Heart right ventricle (tissue), 16 donors: ENCODE results near the gene VPS41. TPM values are rescaled to one million over a fixed set of nuclear protein-coding genes. Genes with fewer than 3 reads are reported as not detected.

Experiments
- ATAC-seq, 8 donors: fragments of 200-7000 bp; cut with Tn5 transposase; one replicate each; pipeline ENCODE4 v1.9.1; 2020; ENCODE audit warnings: mild to moderate bottlenecking in 8 of 8, moderate library complexity in 8 of 8, moderate number of reproducible peaks in 1 of 8
- DNase-seq, 2 donors: peaks; one replicate each; pipeline ENCODE4 v3.0.0-alpha.2; 2020
- H3K27ac ChIP-seq, 10 donors: fragments of 200-600 bp; sonication (generic) in 2 of 10; one replicate each; pipeline versions ENCODE4 v1.5.0 to v1.8.0; 2020 to 2022; ENCODE audit warnings: mild to moderate bottlenecking in 3 of 10
- H3K27me3 ChIP-seq, 7 donors: fragments of 200-600 bp; one replicate each; pipeline ENCODE4 v1.8.0; 2021 to 2022; ENCODE audit warnings: mild to moderate bottlenecking in 2 of 7
- H3K36me3 ChIP-seq, 9 donors: fragments of 200-600 bp; sonication (generic) in 1 of 9; one replicate each; pipeline versions ENCODE4 v1.5.0 to v1.8.0; 2020 to 2022; ENCODE audit warnings: mild to moderate bottlenecking in 2 of 9
- H3K4me1 ChIP-seq, 9 donors: fragments of 200-600 bp; sonication (generic) in 1 of 9; one replicate each; pipeline versions ENCODE4 v1.5.0 to v1.8.0; 2020 to 2022; ENCODE audit warnings: mild to moderate bottlenecking in 4 of 9
- H3K4me3 ChIP-seq, 10 donors: fragments of 200-600 bp; sonication (generic) in 2 of 10; one replicate each; pipeline versions ENCODE4 v1.5.0 to v1.8.0; 2020 to 2022; ENCODE audit warnings: mild to moderate bottlenecking in 7 of 10, moderate library complexity in 2 of 10
- H3K9me3 ChIP-seq, 11 donors: fragments of 200-600 bp in 10 of 11; sonication (generic) in 2 of 11; one replicate each; pipeline versions ENCODE4 v1.5.0 to v1.8.0; 2013 to 2022; ENCODE audit warnings: mild to moderate bottlenecking in 2 of 11, control low read depth in 1 of 11, moderate library complexity in 1 of 11
- CTCF ChIP-seq, 9 donors: fragments of 200-600 bp; sonication (generic) in 2 of 9; IDR thresholded peaks; one replicate each; pipeline versions ENCODE4 v1.5.0 to v1.8.0; 2021 to 2022; ENCODE audit warnings: antibody characterized with exemption in 9 of 9, mild to moderate bottlenecking in 5 of 9, moderate library complexity in 1 of 9
- WGBS, 2 donors: extraction: QIAGEN DNeasy Blood & Tissue Kit; methylation state at CpG; one replicate each; pipeline ENCODE4 v1.1.7; 2013; ENCODE audit warnings: inconsistent platforms in 1 of 2; 5-methylcytosine and 5-hydroxymethylcytosine counted together
- intact Hi-C, 10 donors: fragments of 100-400 bp; cut with DNase I; formaldehyde crosslinking; loops; one replicate each; pipeline versions ENCODE4 v1.11.1 to v1.14.2; 2022
- polyA plus RNA-seq, 2 donors: library from polyadenylated mRNA; stranded (reverse); fragments of 200-250 nt; gene quantifications; one replicate each; pipeline ENCODE4 v1.2.3, GENCODE V29; 2013
- total RNA-seq, 10 donors: library from RNA; stranded (reverse); fragmentation: NEBNext Ultra II Directional in 3 of 10; extraction: Animal tissue kit (Norgen Biotek cat#: 25700) in 3 of 10; gene quantifications; one replicate each; pipeline versions ENCODE4 v1.2.1 to v1.2.4, GENCODE V29; 2021 to 2023
- donor health status: Arrhythmogenic right ventricular cardiomyopathy.
- donor health status: ischemic (EF 13 %, LVEDD 7.1; RV severe dilation, severe dysfunction).
- donor health status: healthy with polysubstance abuse.
- donor health status: DM: no; HTN: yes; CAD: no.
- donor health status: DM: no; HTN: no; CAD: no.
- donor health status: ischemic (EF 25% LVEDD 6.9; RV normal size, moderate dysfunction).
- donor health status: ischemic (EF 25% LVEDD 5.7; RV mildly dilated, moderate dysfunction).
- donor health status: healthy.
- donor health status: DM: yes; HTN: yes; CAD: no.
- donor health status: Ischemic cardiomyopathy.
- donor health status: ischemic (EF 35%, LVEDD 5.7; RV mildly dilated, moderate dysfunction).
- donor health status: nonischemic (EF 11% LVEDD 7.7; RV severe dilation, severe dysfunction).
- donor health status: DM: yes; HTN: yes; CAD: no.
- donor health status: PGD.
- donor health status: ischemic (EF 29% LVEDD 5.4; RV normal size, mild dysfunction).
- donor health status: nonischemic (EF 23%, LVEDD 6.1; RV moderate dilation, normal function).

VPS41 gene
- total and polyA plus RNA-seq, 12 donors = 7.1 to 60.7 (median 48.0) TPM

GRCh38 chr7:38795593-38795992, 113.4 kb downstream of the VPS41 start:
- Histone ChIP-seq H3K27ac (no peak overlapping the region), H3K9me3 (no peaks in the 10 kb centered on the region), H3K4me3 (no peak overlapping the region), H3K27me3 (no peaks in the 10 kb centered on the region), H3K36me3 (peaks cover 0 to 55% (median 6%) of the 10 kb centered on the region in 9 donors), H3K4me1 (no peaks in the 10 kb centered on the region)
- DNase-seq = no peak
- 89 to 96% methylated on average over 2 of the region's 2 CpGs for WGBS, 2 donors
- intact Hi-C loops = loop anchor here in 9 of 10 donors (2.0 to 10.0 kb wide), 7 partner anchors 139 to 725 kb away; no protein-coding TSS in a partner anchor
- ATAC-seq = no peak
- no peak for TF ChIP-seq CTCF (IDR thresholded peaks at IDR 0.05)

GRCh38 chr7:38781991-38782390, 127.0 kb downstream of the VPS41 start:
- ATAC-seq (no peak), DNase-seq (no peak)
- no peak overlapping the region for H3K27ac ChIP-seq
- no peak overlapping the region for H3K4me3 ChIP-seq
- H3K9me3 ChIP-seq = no peaks in the 10 kb centered on the region
- no peak for TF ChIP-seq CTCF (IDR thresholded peaks at IDR 0.05)
- peaks cover 0 to 20% (median 0%) of the 10 kb centered on the region in 9 donors for H3K36me3 ChIP-seq
- no peaks in the 10 kb centered on the region for H3K4me1 ChIP-seq
- intact Hi-C loops = no loop called here
- H3K27me3 ChIP-seq = no peaks in the 10 kb centered on the region

- no peak for DNase-seq
- Histone ChIP-seq H3K27ac (no peak overlapping the region), H3K4me3 (no peak overlapping the region), H3K36me3 (peaks cover 0 to 42% (median 13%) of the 10 kb centered on the region in 9 donors), H3K4me1 (no peaks in the 10 kb centered on the region), H3K27me3 (no peaks in the 10 kb centered on the region), H3K9me3 (no peaks in the 10 kb centered on the region)
- intact Hi-C loops = no loop called here
- TF ChIP-seq CTCF (IDR thresholded peaks at IDR 0.05) = no peak
- WGBS, 2 donors = 33 to 41% methylated on average over 1 of the region's 1 CpG
- no peak for ATAC-seq
These were observed 131.4 kb downstream of the VPS41 start for GRCh38 chr7:38777609-38778008.

GRCh38 chr7:38775506-38776175, 133.3 kb downstream of the VPS41 start:
- no peak overlapping the region for H3K4me3 ChIP-seq
- 71 to 73% methylated on average over 3 of the region's 3 CpGs for WGBS, 2 donors
- no peak for TF ChIP-seq CTCF (IDR thresholded peaks at IDR 0.05)
- H3K27ac ChIP-seq = no peak overlapping the region
- no peaks in the 10 kb centered on the region for H3K9me3 ChIP-seq
- no peak for ATAC-seq
- H3K27me3 ChIP-seq = no peaks in the 10 kb centered on the region
- intact Hi-C loops = no loop called here
- H3K36me3 ChIP-seq = peaks cover 0 to 62% (median 19%) of the 10 kb centered on the region in 9 donors
- no peaks in the 10 kb centered on the region for H3K4me1 ChIP-seq
- no peak for DNase-seq
